K562 (cell line): ENCODE data around the gene ATP5PD. TPM values are rescaled to one million over a fixed set of nuclear protein-coding genes. Genes with fewer than 3 reads are reported as not detected.
A peak's percentile ranks its signal among the peaks of the same experiment; 100 is the strongest.

Source experiments
- ATF2 ChIP-seq: sonication (generic); formaldehyde crosslinking; IDR thresholded peaks from 2 replicates; pipeline ENCODE4 v1.8.1; 2022; ENCODE audit warnings: missing genetic modification reagents
- CEBPG ChIP-seq, 3 experiments: fragments of 200-800 bp in 1 of 3; sonication (Bioruptor generic) in 1 of 3; sonication (generic) in 1 of 3; formaldehyde crosslinking in 1 of 3; IDR thresholded peaks in 2 of 3; conservative IDR thresholded peaks in 1 of 3; 2 replicates each; pipeline versions ENCODE4 v1.6.1 to v1.8.0; 2016 to 2022; ENCODE audit warnings: missing compliant biosample characterization in 2 of 3, missing genetic modification characterization in 2 of 3, mild to moderate bottlenecking in 1 of 3, missing genetic modification reagents in 1 of 3
- CUX1 ChIP-seq: fragments of 200-800 bp; sonication (Bioruptor generic); IDR thresholded peaks from 2 replicates; pipeline ENCODE4 v1.6.1; 2016; ENCODE audit warnings: missing genetic modification characterization, missing compliant biosample characterization
- HBP1 ChIP-seq: fragments of 450-650 bp; formaldehyde crosslinking; IDR thresholded peaks from 2 replicates; pipeline ENCODE4 v1.4.0; 2022; ENCODE audit warnings: missing genetic modification characterization
- KDM4B ChIP-seq, 2 experiments: fragments of 450-650 bp in 1 of 2; sonication (generic) in 1 of 2; IDR thresholded peaks; 2 replicates each; pipeline ENCODE4 v1.6.1; 2016 to 2017; ENCODE audit warnings: borderline replicate concordance in 2 of 2, antibody characterized with exemption in 1 of 2, low read depth in 1 of 2, mild to moderate bottlenecking in 1 of 2
- KLF1 ChIP-seq: fragments of 450-650 bp; IDR thresholded peaks from 2 replicates; pipeline ENCODE4 v1.6.1; 2016; ENCODE audit warnings: missing genetic modification characterization, missing compliant biosample characterization
- NFIX ChIP-seq: fragments of 250-450 bp; sonication (Bioruptor Pico); IDR thresholded peaks from 2 replicates; pipeline ENCODE4 v1.4.0; 2020; ENCODE audit warnings: low read depth, mild to moderate bottlenecking, moderate library complexity
- PTTG1 ChIP-seq: fragments of 450-650 bp; IDR thresholded peaks from 2 replicates; pipeline ENCODE4 v1.6.1; 2016; ENCODE audit warnings: low read depth, mild to moderate bottlenecking, missing genetic modification characterization, missing compliant biosample characterization
- TFE3 ChIP-seq: fragments of 450-650 bp; formaldehyde crosslinking; IDR thresholded peaks from 2 replicates; pipeline ENCODE4 v1.4.0; 2020; ENCODE audit warnings: mild to moderate bottlenecking, mixed read lengths
- UBTF ChIP-seq, 2 experiments: IDR thresholded peaks; 2 replicates each; pipeline ENCODE4 v1.6.1; 2012; ENCODE audit warnings: improper control_type of control experiment in 2 of 2, low read depth in 2 of 2, low read length in 2 of 2, borderline replicate concordance in 1 of 2
- ZBTB8A ChIP-seq: fragments of 450-650 bp; IDR thresholded peaks from 2 replicates; pipeline ENCODE4 v1.6.1; 2018; ENCODE audit warnings: mild to moderate bottlenecking, moderate library complexity; ENCODE audit not compliant: partially characterized antibody
- ZNF274 ChIP-seq: IDR thresholded peaks from 2 replicates; pipeline ENCODE4 v1.6.1; 2011; ENCODE audit warnings: low read depth, mild to moderate bottlenecking, low read length, moderate library complexity, borderline replicate concordance
- polyA plus RNA-seq, 8 experiments: library from polyadenylated mRNA; depleted of rRNA in 4 of 8; stranded (reverse) in 5 of 8; unstranded in 3 of 8; fragments of >200 nt; fragmentation: Nextera tagmentation in 2 of 8; fragmentation: Illumina TruSeq in 1 of 8; extraction: Ambion mirVana in 2 of 8; extraction: Trizol in 1 of 8; gene quantifications; 2 replicates each; pipeline versions ENCODE4 v1.2.1 to v1.2.3, GENCODE V29; 2011 to 2014; ENCODE audit warnings: inconsistent platforms in 1 of 8, missing spikeins in 1 of 8
- total RNA-seq, 7 experiments: library from RNA; depleted of rRNA in 6 of 7; stranded (reverse); fragments of >200 nt in 6 of 7; fragmentation: Illumina TruSeq in 2 of 7; extraction: Trizol in 2 of 7; gene quantifications; 2 replicates each; pipeline versions ENCODE4 v1.2.1 to v1.2.3, GENCODE V29; 2011 to 2021; ENCODE audit warnings: low replicate concordance in 1 of 7

The ATP5PD gene
- total and polyA plus RNA-seq, 9 of the 15 experiments (the other 6 are each of a cell fraction or from before 2014, with no cell fraction given), result 271 to 828 (median 432) TPM

- TF ChIP-seq CUX1, result no peak
- TF ChIP-seq NFIX, result no peak
- no peak for TF ChIP-seq KLF1
- no peak for TF ChIP-seq TFE3 (CRISPR knock-in tag)
- peak in 1 of 2 experiments; percentile 87; a peak in 1 of 4 replicates for TF ChIP-seq KDM4B (IDR thresholded peaks at IDR 0.05; ENCODE audit: borderline replicate concordance in 2 of 2, low read depth in 1 of 2)
- TF ChIP-seq ZNF274, result no peak
- TF ChIP-seq PTTG1 (tag), result no peak
- no peak for TF ChIP-seq ZBTB8A
- peak; percentile 95 to 97; a peak in 3 of 4 replicates for TF ChIP-seq UBTF (IDR thresholded peaks at IDR 0.05; ENCODE audit: borderline replicate concordance in 1 of 2, low read depth in 2 of 2, low read length in 2 of 2)
- peak; percentile 44; the same call in 1 of the 2 replicates for TF ChIP-seq CEBPG (CRISPR knock-in tag; IDR thresholded peaks at IDR 0.05)
- no peak for TF ChIP-seq CEBPG (tag; conservative IDR thresholded peaks at IDR 0.05 in 1 of 2, IDR thresholded peaks at IDR 0.05 in 1 of 2)
- TF ChIP-seq ATF2 (CRISPR knock-in tag), result no peak
- TF ChIP-seq HBP1 (CRISPR knock-in tag), result no peak; the same call in 1 of the 2 replicates
Observed at GRCh38 chr17:75012346-75013091, 34.2 kb downstream of the ATP5PD start, which contains the start of gene MRPL58 (continued).
